GM20431 (cell line): ENCODE data around the gene FMO3.

Source experiments
- in situ Hi-C: fragments of 300-500 bp; cut with MseI, MboI; formaldehyde crosslinking; loops from one replicate; pipeline ENCODE4 v1.15.0; 2020; ENCODE audit warnings: low sequenced_read_pairs; ENCODE audit not compliant: unreplicated experiment

The FMO3 gene

DNA sequence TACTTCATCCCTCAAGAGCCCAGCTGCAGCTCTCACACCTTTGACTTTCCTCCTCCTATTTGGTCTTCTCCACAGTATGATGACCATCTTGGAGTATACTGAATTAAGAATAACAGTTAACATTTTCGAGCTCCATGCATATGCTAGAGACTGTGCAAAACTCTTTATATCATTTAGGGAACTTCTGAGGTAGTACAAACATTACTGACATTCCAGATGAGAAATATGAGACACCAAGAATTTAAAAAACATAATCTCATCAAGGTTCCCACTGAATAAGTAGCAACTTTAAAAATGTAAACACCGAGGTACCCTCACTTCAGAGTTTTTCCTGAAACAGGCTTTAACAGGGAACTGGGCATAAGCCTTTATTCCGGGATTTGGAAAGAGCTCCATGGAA lies 22.7 kb downstream of the FMO3 start:
- in situ Hi-C loops, result no loop called here

DNA sequence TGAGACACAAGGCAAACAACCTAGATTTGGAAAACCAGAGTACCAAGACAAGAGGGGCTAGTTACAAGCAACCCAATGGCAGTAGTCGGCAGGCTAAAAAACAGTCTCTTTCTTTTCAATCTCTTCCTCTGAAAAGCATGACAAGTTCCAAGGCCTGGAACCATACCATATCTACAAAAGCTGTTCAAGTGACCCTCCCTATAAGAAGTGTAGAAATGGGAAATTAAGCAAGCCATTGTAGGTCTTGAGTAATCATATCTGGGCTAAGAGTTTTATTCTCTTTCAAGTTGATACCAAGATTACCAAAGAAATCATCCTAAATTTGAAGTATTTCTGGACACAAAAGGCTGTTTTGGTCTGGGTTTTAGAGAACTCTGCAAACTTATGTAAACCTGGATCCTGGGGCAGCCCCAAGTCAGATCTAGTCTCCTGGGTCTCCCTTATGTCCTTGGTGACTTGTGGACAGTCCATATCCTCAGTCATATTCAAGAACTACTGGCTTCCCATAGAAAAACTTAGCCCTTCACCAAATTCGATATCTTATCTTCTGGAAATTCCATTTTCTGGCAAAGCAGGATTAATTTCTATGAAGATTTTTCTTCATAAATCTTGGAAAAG lies 24.7 kb downstream of the FMO3 start:
- in situ Hi-C loops, result no loop called here

DNA sequence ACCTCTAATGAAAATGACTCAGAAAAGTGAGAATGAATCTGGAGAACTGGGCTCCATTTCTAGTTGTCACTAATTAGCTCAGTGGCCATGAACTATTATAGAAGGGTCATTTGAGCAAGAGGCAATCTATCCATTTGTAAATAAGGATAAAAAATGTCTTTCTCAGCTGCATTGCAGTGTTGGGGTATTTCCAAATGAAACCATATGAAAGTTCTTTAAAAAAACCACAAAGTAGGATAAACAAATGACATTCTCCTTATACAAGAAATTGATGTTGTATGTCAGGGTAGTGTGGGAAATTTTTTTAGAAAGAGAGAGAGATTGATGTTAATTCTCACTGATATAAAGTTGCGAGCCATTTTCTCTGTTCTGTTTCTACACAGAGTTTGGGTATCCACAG lies 26.0 kb downstream of the FMO3 start:
- in situ Hi-C loops, result no loop called here

DNA sequence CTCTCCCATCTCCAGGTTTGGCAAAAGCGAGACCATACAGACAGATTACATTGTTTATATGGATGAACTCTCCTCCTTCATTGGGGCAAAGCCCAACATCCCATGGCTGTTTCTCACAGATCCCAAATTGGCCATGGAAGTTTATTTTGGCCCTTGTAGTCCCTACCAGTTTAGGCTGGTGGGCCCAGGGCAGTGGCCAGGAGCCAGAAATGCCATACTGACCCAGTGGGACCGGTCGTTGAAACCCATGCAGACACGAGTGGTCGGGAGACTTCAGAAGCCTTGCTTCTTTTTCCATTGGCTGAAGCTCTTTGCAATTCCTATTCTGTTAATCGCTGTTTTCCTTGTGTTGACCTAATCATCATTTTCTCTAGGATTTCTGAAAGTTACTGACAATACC lies 26.4 kb downstream of the FMO3 start:
- in situ Hi-C loops, result no loop called here

DNA sequence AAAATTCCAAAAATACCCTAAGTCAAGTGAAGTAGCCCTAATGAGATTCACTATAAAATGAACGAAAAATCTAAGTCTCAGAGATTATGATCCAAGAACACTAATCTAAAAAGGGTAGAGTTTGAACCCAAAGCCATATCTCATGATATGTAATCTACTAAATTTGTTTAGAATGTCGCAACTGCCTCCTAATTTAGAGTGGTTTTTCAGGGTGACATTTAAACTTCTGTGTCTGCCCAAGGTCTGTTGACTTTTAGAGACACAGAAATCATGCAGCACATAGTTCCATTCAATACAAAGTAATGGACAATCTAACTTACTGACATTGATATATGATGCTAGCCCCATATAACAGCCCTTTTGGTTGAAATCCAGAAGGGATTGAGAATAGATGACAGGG lies 28.9 kb downstream of the FMO3 start:
- in situ Hi-C loops, result no loop called here

DNA sequence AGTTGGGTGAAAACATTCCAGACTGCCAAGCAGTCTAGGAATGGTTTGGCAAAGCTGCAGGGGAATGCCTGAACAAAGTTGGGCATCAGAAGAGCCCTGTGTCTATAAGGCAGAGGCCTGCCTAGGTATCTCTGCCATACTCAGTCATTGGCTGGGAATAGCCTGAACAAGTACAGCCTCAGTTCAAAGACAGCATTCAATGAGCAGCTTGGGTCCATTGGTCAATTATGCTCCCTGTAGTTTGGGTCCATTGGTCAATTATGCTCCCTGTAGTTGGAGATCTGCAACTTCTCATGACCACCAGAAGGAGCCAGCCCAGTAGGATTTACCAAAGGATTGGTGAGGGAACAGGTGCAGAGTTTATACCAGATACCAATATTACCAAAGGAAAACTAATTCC lies 31.6 kb downstream of the FMO3 start:
- in situ Hi-C loops, result no loop called here

DNA sequence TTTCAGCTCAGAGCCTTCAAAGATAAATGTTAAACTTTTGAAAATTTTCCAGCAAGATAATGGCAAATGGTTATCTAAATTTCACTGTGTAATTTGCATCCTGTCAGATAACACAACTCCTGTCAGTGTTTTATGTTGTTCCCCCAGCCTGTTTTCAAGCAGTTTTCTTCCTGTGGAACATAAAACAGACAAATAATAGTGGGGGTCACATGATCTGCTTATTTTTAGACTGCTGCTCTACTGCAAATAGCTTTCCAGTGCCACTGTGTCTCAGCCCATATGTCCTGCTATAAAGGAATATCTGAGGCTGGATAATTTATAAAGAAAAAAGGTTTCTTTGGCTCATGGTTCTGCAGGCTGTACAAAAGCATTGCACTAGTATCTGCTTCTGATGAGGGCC lies 32.2 kb downstream of the FMO3 start:
- in situ Hi-C loops, result no loop called here

DNA sequence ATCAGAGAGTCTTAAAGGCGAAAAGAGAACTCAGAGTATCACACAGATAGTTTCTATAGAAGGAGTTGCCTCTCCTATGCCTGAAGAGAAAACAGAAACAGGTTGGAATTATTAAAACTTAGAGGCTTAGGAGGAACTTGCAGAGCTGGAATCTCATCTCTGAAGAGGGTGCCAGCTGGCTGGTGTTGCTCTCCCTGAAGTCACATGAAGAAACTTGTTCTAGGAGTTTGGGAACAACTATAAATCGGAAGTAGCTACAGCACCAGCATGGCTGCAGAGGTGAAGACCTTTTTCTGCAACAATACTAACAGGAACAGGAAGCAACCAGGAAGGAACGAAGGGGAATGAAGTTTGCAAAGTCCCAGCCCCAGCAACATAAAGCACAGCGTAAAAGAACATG lies 35.8 kb downstream of the FMO3 start:
- in situ Hi-C loops, result no loop called here

DNA sequence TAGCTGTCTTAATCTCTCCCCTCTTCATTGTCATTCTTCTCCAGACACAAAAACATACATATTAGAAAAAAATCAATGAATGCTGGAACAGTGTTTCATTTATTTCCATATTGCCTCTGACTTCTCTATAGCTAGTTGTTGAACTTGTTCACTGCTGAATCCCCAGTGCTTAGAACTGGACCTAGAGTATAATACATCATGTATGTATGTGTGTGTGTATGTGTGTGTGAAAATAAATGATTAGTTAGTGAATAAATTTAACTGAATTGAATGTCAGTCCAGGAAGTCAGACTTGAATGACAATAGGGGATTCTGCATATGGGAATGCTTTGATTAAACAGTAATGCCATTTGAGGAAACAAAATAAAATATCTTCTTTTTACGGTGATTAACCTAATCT lies 36.4 kb downstream of the FMO3 start:
- in situ Hi-C loops, result no loop called here

DNA sequence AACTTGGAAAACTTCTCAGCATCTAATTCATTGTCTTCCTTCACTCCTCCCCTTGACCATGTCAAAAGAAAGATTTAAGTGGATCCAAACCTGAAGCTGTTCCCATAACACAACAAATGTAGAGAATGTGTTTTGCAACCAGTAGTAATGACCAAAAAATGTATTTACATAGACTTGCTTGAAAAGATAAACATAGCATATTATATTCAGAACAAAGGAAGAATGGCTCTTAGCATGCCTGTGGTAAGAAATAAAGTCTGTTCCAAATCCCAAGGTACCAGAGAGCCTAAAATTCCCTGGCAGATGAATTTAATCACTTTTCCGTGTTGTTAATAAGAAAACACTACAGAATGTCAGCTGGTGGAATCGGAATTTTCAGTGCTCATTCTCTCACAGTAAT lies 36.8 kb downstream of the FMO3 start:
- in situ Hi-C loops, result no loop called here

DNA sequence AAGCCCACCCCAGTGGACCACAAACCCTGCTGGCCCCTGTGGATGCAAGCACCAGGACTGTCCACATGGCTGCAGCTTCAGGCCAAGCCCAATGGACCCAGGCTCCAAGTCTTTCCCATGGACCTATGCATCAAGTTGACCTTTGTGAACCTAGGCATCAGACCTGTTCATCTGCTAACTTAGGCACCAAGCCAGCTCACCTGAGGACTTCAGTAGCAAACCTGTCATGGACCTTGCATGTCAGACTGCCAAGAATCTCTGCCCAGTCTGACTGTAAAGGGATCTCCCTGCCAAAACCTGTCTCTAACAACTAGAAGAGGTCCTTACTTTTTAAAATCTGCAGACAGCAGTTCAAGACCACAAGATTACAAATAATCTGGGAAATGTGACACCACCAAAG lies 37.8 kb downstream of the FMO3 start:
- in situ Hi-C loops, result no loop called here

DNA sequence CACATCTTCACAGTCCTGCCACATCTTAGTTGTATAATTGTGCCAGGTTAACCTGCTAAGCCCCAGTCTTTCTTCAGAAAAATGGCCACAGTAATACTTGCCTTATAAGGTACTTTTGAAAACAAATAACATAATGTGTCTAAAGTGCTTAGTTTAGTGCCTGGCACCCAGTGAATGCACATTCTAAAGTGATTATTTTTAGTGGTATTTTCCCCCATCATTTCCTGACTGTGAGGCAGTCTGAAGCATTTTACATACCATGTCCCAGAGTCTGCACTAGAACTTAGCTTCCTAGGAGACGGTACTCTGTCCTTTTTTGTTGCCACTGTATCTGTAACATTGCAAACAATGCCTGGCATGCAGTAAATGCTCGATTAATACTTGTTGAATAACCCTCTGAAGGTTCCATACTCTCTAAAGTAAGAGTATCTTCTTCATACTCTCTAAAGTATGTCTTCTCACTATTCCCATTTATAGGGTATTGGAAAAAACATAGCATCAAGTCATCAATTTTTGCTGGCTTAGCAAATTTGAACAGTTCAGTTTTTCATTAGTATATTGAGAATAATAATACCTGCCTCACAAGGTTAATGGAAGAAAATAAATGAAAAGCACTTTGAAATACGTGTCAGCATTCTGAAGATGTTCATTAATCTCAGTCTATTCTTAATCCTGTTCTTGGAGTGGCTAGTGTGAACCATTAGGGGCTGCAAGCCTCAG lies 43.7 kb downstream of the FMO3 start:
- in situ Hi-C loops, result no loop called here

DNA sequence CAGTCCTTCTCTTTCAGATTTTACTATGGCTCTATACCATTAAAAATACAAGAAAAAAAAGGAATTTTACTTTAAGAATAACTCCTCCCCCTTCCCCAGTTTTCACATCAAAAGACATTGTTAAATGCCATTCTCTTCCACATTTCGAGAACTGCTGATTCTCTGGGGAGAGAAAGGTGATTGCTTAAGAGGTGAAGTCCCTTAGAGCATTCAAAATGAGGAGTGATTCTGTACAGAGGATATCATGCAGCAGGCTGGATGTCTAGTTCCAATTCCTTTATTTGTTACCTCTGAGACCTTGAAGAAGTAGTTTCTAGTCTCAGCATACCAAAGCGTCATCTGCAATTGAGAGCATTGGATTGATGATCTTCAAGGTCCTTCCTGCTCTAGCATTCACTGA lies 46.9 kb downstream of the FMO3 start:
- in situ Hi-C loops, result no loop called here

DNA sequence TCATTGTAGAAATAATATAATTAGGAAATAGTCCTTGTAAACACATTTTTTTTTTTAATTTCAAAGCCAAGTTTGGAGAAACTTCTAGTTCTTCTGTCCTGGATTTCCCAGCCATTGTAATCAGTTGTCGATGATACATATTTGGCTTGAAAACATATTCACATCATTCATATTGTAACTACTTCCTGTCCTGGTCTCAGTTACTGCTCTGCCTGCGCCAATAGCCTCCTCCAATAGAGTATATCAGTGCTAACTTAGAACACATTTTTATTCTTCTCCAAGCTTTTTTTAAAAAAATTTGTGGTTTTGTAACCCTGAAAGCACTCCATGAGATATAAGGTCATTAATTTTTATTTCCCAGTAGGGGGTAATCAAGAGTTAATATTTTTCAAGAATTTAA lies 48.3 kb downstream of the FMO3 start:
- in situ Hi-C loops, result no loop called here

DNA sequence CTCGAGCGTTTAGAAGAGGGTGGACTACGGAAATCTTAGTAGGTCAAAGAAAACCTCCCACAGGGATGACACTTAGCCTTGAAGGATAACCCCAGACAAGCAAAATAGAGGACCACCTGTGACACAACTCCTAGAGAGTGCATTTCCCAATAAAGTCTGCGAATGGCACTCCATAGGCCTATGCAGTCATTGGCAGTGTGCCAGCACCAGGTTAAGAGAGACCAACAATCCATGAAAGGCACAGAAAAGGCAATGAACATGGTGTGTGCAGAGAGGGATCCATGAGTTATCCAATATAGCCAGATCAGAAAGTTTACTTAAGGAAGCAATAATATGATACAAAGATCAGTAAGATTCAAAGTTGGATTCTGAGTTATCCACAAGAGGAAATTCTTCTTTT lies 49.2 kb downstream of the FMO3 start:
- in situ Hi-C loops, result no loop called here

DNA sequence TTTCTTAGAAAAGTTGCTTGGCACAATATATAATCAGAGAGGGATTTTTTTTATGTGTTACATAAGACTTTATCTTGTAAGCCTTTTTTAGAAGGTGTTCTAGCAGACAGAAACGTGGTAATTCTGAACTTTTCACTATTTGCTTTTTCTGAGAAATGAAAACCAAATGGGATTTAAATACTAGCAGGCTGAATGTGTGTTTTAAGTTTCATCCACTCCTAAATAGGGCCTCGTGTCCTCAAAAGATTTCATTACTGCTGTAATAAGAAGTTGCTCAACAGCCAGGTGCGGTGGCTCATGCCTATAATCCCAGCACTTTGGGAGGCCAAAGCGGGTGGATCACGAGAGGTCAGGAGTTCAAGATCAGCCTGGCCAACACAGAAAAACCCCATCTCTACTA lies 49.7 kb downstream of the FMO3 start:
- in situ Hi-C loops, result no loop called here

DNA sequence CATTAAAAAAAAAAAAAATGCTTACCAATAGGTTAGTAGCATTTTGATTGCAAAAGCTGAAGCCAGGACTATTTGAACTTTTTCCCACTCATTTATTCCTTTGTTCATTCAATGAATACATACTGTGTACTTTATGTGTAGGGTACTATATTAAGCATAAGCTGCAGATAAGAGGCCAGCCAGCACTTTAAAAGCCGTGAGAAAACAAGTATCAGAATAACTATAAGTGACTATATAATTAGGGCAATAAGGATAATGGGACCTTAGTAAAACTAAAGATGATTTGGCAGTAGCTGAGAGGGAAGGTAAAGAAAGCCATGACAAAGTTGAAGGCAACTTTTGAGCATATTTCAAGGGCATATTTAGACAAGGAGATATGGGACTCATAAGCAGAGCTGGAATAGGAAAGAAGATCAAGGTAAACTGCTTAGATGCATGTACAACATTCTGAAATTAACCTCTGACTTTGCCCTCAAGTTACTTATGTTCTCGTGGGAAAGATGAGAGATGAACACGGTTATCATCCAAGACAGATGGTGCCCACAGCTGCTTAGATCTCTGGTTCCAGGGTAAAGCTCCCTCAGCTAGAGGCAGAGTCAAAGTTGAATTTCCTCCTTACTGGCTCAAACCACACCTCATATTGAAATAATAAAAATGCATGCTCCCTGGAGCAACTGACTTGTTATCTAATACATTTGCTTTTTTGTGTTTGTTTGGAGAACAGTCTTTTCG lies 50.4 kb downstream of the FMO3 start:
- in situ Hi-C loops, result no loop called here

DNA sequence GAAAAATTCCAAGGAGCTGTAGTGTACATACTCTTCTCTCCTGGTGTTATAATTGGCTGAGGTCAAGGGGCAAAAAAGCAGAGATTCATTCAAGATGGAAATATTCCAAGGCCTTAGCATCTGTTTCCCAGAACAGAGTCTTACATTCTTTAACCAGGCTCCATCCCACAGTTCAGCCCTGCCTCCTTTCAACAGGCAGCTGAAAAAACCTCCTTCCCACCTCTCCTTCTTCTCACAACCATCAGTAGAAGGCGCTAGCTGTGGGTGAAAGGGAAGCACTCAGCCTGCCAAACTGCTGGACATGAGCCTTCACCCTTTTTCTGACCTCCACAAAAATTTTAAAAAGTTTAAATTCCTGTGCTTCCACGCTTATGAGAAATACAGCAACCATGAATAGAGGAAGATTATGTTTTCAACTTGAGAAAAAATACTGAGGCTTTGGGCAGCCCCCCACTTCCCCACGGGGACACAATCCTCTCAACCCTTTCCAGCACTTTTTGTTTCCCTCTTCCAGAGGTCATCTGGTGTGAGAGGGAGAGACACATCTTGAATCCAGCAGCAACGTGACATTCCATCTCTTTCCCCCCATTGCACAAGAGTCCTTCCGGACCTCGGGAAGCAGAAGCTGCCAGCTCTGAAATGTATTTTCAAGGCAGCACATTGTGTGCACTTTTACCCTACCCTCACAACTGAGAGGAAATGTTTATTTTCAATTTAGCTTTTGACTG lies 51.1 kb downstream of the FMO3 start:
- in situ Hi-C loops, result no loop called here

DNA sequence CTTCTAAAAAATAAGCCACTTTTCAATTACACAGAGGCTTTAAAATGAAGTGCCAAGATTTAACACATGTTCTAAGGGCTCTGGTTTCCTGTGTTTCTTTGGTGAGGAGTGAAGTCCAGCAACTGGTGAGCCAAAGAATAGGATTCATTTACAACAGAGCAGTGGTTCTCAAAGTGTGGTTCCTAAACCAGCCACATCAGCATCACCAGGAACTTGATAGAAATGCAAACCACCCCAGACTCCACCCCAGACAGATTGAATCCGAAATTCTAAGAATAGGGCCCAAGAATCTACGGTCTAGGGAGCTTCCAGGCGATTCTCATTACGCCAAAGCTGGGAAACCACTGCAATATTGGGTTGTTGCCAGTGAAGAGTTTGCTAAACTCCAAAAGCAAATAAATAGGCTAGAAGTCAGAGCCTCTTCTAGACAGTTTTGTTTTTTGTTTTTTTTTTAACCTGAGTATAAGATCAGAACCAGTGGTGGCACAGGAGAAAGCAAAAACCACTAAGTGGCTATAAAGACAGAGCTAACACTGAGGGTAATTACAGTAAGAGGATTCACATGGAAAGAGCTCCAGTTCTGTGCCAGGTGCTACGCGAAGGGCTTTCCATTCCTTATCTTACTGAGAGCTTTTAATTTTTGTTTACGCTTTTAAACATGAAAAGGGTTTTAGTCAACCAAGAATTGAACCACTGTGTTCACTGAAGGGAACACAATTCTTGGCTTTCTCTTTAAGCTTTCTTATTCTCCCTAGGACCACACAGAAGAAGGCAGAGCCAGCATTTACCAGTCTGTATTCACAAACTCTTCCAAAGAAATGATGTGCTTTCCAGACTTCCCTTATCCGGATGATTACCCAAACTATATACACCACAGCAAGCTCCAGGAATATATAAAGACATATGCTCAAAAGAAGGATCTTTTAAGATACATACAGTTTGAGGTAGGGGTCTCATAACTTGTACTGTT lies 52.0 kb downstream of the FMO3 start:
- in situ Hi-C loops, result no loop called here

DNA sequence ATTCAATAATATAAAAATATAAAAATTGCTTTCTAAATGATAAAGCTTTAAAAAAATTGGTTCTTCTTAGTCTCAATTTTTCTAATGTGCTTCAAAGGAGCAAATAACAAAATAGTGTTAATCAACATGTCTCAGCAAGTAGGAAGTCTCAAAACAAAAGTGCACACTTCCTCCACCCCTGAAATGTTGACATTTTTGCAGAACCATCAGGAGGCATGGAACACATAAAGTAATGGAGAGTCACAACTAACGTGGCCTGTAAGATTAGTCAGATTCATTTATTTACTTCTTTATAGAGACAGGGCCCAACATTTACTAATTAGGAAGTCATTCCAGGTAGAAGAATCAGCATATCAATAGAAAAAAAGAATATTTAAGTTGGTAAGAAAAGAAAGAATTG lies 59.5 kb downstream of the FMO3 start:
- in situ Hi-C loops, result no loop called here
